ENCODE data around the gene TRAPPC10.
"Not testable (repeated sequence)": the region's sequence is repeated elsewhere in the genome, so short reads cannot be mapped to it uniquely, and the experiment has no call there.

Gene TRAPPC10

GRCh38 chr21:44153889-44154228 is 141.8 kb downstream of the TRAPPC10 start:
- DNase-seq (ENCODE audit: low read depth, low spot score); H3K4me3 ChIP-seq (ENCODE audit: low read length): not testable (repeated sequence)

- H3K4me3 ChIP-seq (ENCODE audit: low read length); DNase-seq (ENCODE audit: low read depth, low spot score): not testable (repeated sequence)
Measured at GRCh38 chr21:44154816-44155230, 142.7 kb downstream of the TRAPPC10 start.

GRCh38 chr21:44155231-44155993 is 143.3 kb downstream of the TRAPPC10 start:
- DNase-seq (ENCODE audit: low read depth, low spot score); H3K4me3 ChIP-seq (ENCODE audit: low read length): not testable (repeated sequence)

- not testable (repeated sequence) for H3K4me3 ChIP-seq (ENCODE audit: low read length); DNase-seq (ENCODE audit: low read depth, low spot score)
Measured at GRCh38 chr21:44155994-44156380, 143.9 kb downstream of the TRAPPC10 start.
